Measurements from ENCODE around the gene NOSTRIN.
A peak's percentile ranks its signal among the peaks of the same experiment; 100 is the strongest.

Gene NOSTRIN

DNA sequence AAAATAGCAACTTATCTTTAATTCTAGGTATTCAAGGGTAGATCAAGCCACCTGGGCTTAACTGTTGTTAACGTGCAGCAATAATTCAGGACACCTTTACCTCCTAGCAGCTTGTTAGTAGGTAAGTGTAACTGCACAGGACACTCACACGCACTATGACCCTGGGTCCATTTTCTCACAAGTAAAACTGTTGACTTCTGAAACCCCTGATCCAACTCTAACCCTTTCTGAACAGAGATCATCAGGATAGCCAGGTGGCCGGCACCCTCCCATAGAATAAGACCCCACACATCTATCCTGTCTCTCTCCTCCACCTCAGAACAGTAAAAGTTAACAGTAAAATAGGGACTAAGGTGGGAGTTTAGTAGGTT, 87.2 kb downstream of the NOSTRIN start:
- DNase-seq: no peak

DNA sequence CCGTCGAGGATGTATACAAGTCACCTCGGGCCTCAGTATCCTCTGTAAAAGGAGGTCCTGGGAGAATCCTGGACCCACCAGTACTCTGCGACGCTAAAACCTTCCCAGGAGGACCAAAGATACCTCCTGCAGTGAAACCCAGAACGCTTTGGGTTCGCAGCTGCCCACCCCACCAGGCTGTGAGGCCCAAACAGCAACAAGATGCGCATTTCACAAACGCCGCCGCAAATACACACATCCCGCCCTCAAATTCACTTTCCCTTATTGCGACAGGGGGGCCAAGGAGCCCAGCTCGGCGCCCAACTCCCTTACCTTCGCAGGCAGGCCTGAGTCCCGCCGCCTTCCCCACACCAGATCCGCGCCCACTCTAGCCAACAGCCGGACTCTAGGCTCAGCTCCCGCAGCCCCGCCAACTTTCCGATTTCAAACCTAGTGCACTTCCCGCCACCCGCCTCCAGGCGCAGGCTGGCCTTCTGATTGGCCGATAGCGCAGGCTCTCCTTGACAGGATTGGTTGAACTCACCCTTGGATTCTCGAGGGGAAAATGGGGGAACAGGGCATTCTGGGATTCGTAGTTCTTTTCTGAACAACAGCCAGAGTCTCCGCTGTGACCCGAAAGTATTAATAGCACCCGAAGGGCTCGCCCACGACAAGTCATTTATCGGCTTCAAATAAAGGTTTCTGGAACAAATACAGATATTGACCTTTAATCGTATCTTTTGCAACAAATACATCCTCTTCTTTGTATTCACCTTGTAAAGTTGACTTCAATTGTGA, 87.8 kb downstream of the NOSTRIN start, which contains the start of gene SPC25:
Gene SPC25 (minus strand): TSS at position 425 of the 777 bp plus-strand sequence. CDS start 911 bp downstream, outside the sequence.
- peak; percentile 96 for DNase-seq

DNA sequence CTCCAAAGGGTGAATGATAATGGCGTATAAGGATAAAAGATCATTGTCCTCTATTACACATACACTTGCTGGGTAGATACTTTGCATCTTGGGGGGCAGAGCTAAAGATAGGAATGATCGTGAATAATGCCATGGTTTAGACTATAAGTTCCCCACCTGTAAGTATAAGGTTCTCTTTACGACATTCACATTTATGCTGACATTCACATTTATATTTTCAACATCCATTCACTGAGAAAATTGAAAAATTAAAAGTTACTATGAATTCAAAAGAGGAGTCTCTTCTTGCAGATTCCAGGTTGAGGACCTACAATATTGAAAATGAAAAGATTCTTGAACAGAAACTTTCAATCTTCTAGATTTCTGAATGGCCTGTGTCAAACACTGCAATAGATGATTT, 89.9 kb downstream of the NOSTRIN start:
- no peak for DNase-seq

DNA sequence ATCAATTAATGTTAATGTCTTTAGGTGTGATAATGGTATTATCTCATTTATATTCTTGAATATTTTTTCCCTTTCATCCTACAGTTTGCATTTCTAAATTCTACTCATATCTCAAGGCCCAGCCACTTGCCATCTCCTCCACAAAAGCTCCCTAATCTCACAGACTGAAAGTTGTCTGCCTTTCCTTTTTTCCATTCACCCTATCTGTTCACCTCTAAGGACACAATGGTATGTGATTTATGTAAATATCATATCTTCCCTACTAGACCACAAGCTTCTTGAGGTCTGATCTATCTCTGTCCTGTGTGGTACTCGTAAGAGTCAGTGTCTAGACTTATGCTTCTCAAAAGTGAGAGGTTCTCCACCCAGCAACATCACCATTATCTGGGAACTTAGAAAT, 91.7 kb downstream of the NOSTRIN start:
- DNase-seq: no peak

DNA sequence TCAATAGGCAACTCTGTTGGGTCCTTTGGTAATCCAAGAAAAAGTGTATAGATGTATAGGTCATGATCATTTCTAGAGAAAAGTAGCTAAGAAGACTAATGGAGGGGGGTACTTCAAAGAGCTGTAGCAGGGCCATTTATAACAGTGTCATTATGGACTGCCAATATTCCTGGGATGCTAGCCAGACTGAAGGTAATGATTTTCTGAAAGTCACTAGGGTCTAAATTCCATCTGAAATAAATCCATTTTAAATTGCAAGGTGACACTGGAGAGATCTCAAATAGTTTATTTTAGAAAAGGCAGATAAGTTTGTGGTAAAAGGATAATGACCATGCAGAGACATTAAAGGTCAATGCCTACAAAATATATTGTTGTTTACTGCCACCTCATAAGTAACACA, 92.3 kb downstream of the NOSTRIN start:
- no peak for DNase-seq

DNA sequence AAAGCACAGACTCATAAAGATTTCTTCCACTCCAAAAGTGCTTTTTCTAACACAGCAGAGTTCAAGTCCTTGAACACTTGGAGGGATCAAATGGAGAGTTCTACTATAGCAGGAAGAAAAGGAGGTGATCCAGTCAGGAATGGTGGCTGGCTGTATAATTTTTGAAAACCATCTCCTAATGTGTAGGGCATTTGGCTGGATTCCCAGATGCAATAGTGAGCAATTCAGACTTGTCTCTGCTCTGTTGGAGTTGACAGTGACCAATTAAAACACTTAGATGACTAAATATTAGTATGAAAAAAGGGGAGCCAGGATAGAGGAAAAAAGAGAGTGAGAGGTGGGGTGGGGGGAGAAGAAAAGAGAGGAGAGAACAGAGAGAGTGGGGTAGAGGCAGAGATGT, 93.3 kb downstream of the NOSTRIN start:
- DNase-seq: peak; percentile 14

DNA sequence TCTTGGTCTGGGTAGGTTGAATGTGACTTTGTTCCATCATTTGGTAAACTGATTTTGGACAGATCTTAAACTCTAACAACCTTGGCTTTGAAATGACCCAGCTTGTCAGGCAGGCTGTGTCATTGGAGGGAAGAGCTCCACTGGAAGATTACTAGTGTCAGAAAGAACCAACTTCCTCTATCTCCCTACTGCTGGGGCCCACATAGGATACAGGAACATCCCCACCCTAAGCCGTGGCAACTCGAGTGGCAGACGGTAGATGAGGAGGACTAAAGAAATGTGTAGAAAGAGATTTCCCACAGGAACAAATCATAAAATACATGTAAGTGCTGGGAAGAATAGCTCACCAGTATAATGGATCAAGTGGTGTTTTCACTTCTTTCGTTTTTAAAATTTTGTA, 94.3 kb downstream of the NOSTRIN start:
- no peak for DNase-seq

DNA sequence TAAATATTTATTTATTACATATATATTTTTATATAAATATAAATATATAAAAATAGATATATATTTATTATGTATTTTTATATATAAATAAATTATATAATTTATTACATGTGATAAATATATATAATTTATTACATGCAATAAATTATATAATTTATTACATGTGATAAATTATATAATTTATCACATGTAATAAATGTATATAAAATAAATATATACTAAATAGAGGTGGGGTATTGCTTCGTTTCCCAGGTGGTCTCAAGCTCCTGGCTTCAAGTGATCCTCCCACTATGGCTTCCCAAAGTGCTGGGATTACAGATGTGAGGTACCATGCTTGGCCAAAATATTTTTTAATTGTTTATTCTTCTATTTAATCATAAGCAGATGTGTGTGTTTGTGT, 95.0 kb downstream of the NOSTRIN start:
- no peak for DNase-seq

DNA sequence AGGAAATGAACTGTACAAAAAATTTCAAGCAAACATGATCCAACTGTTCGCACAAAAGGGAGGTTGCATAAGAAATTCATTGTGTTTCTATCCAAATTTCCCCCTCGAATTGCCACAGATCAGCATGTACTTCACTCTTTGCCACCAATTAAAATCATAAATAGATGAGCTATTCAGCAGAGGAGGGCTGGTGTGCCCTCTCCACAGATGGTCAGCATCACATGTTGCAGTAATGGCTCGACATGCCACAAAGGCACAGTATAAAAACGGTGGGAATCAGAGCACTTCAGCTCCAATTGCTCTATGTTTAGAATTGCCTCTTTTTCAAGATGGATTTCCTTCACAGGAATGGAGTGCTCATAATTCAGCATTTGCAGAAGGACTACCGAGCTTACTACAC, 98.6 kb downstream of the NOSTRIN start, which contains the start of gene G6PC2:
Gene G6PC2 (plus strand): TSS at position 289 of the 400 bp plus-strand sequence. CDS start 41 bp downstream, at position 330.
- DNase-seq: no peak

DNA sequence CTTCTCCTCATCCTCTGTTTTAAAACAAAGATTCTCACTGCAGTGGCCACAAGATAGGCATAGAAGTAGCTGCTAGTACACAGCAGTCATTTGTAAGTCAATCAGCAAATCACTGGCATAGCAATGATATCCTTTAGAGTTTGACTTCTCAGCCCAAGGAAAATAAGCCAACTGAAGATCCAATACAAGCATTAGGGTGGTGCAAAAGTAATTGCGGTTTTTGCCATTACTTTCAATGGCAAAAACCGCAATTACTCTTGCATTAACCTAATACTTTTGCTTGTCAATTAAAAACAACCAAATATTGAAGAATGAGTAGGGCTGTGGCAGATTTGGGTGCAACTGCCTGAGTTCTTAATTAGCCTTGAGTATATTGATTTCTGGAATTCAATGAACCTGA, 101.5 kb downstream of the NOSTRIN start:
- no peak for DNase-seq

DNA sequence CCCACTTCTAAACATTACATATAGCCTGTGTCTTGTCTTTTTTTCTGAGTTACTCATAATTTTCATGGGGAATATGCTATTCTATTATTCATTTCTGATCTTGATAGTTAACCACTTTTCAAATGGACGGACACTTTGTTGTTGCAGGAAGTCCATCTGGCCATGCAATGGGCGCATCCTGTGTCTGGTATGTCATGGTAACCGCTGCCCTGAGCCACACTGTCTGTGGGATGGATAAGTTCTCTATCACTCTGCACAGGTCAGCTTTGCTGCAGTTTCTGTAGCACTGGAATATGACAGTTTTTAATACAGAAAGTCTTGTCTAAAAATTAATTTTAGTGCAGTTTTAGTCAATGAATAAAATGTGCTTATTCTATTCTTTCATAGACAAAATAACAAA, 101.9 kb downstream of the NOSTRIN start:
- no peak for DNase-seq

DNA sequence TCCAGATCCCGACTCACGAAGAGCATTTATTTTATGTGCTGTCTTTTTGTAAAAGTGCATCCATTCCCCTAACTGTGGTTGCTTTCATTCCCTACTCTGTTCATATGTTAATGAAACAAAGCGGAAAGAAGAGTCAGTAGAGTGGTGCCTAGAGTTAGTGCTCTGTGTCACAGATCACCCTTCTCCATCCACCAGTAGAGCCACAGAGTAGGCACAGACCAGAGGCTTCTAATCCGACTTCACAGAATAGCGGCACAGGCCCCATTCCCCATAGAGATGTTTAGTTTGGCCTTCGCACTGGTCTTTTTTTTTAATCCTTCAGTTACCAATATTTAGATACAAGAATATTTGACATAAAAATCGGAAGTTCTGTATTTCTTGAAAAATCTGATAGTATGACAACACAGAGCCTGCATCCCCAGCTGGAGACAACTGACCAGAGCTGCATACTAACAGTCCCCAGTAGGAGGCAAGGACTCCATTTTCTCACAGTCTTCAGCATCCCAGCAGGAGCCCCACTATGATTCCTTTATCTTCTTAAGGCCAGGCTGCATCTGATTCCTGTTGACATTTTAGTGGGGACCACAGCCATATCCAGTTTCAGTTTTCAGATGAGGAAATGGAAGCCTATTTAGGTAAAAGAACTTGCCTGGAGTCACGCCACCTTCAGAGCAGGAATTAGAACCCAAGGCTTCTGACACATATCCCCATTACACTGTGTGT, 105.7 kb downstream of the NOSTRIN start:
- no peak for DNase-seq

DNA sequence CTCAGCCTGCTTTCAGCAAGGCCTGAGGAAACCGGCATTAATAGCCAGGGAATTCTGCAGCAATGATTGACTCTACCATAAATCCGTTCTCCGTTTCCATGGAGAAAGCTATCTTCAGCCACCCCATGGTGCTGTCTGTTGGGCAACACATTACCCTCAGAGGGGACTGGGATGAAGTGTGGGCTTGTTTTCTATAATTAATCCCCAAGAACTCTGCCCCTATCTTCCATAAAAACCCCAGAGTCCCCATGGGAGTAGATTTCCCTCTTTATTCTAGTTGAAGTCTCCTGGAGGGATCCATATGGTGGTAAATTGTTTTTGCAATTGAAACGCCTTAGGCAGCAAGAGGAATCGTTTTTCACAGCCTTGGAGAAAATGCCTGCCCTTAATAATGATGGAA, 107.9 kb downstream of the NOSTRIN start:
- no peak for DNase-seq

DNA sequence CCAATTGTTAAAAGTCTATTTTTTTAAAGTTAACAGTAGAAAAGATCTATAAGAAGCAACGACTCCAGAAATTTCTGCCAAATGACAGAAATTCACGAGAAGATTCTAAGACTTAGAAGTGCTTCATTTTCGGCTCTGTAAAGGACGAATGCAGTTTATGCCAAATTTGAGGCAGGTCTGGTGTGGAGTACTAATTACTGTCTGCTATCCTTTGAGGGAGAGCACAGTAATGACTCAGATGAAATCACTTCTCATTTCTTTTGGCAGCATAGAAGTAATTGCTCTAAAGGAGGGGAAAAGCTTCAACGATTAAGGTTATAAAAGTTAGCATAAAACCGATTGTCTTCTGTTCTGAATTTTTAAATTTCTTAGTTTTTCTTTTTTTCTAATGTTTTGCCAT, 110.0 kb downstream of the NOSTRIN start:
- DNase-seq: no peak

DNA sequence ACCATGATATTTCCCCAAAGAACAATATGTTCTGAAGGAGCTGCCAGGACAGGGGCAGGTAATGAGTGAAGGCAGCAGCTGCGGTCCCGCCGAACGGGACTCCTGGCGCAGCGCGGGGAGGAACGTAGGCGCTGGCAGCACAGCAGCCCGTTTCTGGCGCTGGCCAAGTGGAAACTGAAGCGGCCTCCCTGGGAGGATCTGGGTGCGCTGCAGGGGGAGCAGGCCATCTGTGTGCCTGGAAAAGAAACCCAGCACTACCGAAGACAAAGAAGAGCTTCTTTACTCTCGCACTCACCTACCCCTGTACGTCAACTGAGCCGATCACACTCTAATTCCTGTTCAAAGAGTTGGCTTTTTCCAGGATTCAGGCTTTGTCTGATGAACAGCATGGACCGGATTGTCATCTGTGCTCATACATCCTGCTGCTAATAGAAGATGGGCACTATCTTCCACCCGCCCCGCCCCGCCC, 110.5 kb downstream of the NOSTRIN start:
- peak; percentile 72 for DNase-seq

DNA sequence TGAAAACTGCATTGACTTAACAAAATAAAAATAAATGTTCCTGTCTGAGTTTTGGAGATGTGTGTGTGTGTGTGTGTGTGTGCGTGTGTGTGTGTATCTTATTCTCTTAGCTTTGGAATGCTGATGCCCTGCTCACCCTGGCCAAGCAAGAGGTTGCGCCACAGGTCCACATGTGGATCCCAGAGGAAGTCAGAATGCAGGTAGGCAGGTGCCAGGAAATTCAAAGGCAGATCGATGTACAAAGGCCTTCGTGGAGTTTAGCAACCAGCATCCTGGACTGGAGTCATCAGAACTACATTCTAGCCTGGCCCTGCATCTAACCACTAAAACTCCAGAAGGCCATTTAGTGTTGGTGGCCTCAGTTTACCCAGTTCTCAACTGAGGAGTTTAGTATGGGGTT, 111.1 kb downstream of the NOSTRIN start:
- DNase-seq: no peak

All from NCI-H1694 (cell line).